NCI-H1436 (cell line): Measurements from ENCODE around the gene TMED6.
A peak's percentile ranks its signal among the peaks of the same experiment; 100 is the strongest.

Experiments used
- DNase-seq: peaks from one replicate; lab custom pipeline; 2025; lab: John Stamatoyannopoulos, UW

TMED6 gene

DNA sequence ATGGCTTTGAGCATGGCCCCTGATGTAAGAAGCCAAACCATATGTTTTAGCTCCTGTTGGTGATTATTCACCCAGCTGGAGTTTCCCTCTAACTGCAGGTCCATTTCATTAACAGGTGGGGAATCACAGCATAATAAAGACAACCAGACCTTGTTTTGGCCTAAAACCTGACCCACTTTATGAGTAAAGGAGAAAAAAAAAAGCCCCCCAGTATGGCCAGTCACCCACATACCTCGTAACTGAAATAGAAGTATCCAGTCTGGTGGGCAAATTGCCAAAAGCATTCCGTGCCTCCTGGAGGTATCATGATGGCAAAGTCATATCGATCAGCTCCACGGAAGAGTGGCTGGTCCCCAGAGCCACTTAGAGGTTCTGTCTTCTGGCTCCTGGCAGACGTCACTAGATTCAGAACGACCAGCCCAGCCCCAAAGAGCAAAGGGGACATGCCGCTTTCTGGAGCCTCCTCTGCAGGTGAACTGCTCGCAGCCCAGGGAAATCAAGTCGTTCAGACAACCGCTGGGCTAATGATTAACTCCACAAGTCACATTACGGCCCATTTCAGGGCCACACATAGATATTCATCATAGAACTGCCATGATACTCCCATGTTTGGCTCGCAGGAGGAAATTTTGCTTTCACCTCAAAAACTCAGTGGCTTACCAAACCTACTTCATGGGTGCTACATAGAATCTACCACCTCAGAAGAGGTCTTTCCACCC lies at the start of gene TMED6:
TSS of gene TMED6 (minus strand) at position 478 of the 719 bp plus-strand sequence. CDS start at position 445, 33 bp downstream.
- no peak for DNase-seq

GRCh38 chr16:69399361-69399760 lies 47.8 kb upstream of the TMED6 start:
- no peak for DNase-seq

DNA sequence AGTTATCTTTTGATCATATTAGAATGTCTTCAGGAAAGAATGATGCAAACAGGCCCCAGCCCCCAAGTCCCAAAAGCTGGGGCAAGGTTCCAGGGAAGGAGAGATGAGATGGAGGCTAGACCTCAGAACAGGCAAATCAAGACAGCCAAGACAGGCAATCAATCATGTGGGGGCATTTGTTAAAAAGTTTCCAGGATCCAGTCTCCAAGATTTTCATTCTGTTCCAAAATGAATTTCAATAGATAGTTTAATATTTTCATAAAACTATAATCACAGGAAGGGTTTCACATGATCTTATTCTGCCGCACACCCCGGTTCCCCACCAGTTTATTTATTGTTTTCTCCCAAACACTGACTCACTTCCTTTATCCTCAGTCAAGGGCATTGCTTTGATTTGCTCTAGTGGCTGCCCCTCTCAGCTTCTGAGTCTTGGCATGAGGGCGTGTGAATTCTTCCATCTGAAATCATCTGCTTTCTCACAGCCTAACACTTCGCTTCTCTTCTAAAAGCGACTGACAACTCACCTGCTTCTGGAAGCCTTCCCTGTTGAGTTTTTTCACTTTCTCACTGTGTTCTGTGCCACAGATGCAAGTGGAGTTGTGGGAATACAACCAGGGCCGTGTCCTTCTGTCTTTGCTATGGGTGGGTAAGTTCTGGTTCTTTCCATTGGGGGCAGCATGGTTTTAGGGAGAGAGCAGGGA lies 46.4 kb upstream of the TMED6 start:
- peak; percentile 16 for DNase-seq

GRCh38 chr16:69396187-69397061 lies 44.8 kb upstream of the TMED6 start:
- DNase-seq: peak; percentile 86

- DNase-seq: no peak
Observed at GRCh38 chr16:69395859-69396186, 44.2 kb upstream of the TMED6 start.

GRCh38 chr16:69393898-69394849 lies 42.6 kb upstream of the TMED6 start:
- DNase-seq: no peak

DNA sequence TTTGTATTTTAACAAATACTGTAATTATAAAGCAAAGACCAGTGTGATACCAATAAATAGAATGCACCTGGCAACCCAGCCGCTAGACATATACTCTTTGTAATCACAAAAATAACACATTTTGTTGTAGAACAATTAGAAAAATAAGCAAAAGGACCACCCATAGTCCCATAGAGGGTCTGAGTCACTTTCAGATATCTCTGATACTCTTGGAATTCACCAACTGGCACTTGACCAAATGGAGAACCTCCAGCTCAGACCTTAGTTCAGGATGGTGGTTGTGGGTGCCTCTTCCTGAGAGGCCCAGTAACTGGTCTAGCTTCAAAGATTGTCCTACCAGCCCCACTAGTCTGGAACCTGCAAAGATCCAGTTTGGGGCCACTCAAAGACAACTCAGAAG lies 35.0 kb upstream of the TMED6 start:
- DNase-seq: no peak

DNA sequence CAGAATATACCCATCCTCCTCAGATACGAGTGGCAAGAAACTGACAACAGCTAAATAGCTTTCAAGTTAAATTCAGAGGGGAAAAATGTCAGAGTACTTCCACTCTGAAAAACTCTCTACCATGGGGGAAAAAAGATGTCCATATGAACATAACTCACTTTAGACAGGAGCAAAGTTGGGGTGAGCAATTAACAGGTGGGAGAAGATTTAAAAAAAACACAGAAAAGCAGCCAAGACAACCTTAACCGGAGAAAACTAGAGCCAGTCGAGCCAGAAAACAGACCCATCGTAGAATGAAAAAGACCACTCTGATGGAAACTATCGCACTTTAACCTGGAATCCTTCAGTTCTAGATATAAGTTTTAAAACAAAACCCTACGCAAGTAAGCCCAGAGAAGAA lies 33.4 kb upstream of the TMED6 start:
- no peak for DNase-seq

DNA sequence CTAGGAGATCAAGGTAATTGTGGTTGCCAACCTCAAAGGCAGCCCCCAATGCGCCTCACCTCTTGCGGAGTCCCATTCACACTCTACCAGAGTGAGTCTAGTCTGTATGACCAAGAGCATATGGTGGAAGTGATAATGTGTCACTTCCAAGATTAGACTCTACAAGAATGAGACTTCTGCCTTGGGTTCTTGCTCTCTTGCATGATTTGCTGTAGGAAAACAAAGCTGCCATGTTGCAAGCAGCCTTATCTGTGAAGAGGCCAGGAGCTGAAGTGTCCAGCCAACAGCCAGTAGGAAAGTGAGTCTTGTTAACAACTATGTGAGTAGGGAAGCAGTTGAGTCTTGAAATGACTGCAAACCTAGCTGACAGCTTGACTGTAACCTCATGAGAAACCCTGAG lies 30.8 kb upstream of the TMED6 start:
- DNase-seq: no peak

- no peak for DNase-seq
Observed at GRCh38 chr16:69381231-69381630, 29.6 kb upstream of the TMED6 start.

GRCh38 chr16:69378760-69379159 lies 27.2 kb upstream of the TMED6 start:
- no peak for DNase-seq

DNA sequence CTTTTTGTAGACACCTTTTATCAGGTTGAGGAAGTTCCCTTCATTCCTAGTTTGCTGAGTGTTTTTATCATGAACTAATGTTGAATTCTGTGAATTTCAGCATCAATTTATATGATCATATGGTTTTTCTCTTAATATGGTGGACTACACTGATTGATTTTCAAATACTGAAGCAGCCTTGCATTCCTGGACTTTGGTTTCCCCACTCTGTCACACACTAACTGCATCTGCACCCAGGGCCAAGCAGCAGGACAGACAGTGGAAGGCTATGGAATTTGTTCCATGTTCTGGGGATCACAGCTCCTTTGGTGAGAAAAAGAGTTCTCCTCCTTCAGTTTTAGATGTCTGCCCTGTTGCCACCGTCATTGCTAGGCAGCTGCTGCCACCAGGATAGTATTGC lies 26.4 kb upstream of the TMED6 start:
- DNase-seq: no peak

DNA sequence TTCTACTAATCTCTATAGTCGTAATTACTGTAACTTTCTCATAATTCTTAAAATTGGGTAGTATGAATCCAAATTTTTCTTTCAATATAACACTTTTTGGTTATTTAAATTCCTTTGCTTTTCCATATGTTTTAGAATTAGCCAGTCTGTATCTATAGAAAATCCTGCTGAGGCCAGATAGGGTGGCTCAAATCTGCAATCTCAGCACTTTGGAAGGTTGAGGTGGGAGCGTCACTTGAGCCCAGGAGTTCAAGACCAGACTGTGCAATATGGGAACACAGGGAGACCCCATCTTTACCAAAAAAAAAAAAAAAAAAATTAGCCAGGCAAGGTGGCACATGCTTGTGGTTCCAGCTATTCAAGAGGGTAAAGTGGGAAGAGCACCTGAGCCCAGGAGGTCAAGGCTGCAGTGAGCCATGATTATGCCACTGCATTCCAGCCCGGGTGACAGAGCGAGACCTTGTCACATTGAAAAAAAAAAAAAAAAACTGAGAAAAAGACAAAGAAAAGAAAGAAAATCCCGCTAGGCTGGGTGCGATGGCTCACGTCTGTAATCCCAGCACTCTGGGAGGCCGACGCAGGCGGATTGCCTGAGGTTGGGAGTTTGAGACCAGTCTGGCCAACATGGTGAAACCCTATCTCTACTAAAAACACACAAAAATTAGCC lies 24.9 kb upstream of the TMED6 start:
- DNase-seq: no peak

GRCh38 chr16:69373019-69373418 lies 21.4 kb upstream of the TMED6 start:
- DNase-seq: no peak

DNA sequence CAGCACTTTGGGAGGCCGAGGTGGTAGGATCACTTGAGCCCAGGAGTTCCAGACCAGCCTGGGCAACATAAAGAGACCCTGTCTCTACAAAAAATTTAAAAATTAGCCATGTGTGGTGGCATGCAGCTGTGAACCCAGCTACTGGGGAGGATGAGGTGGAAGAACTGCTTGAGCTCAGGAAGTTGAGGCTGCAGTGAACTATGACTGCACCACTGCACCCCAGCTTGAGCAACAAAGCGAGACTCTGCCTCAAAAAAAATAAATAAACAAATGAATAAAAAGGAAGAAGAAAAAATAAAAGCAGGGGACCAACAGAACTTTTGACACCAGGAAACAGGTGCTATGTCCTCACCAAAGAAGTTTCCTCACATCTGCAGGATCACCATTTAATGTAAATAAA lies 20.0 kb upstream of the TMED6 start:
- DNase-seq: no peak

DNA sequence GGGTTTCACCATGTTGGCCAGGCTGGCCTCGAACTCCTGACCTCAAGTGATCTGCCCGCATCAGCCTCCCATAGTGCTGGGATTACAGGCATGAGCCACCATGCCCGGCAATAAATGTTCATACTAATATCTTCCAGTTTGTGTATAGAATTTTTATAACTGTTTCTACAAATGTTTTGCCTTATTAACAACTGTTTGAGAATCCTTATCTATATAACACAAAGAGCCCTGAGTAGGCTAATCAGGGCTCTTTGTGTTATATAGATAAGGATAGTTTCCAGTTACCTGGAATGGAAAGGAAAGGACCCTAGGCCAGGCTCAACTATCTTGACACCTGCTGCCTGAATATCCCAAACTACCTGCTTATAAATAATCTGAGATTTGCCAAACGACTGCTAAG lies 17.3 kb upstream of the TMED6 start:
- no peak for DNase-seq

- no peak for DNase-seq
Observed at GRCh38 chr16:69367980-69368379, 16.4 kb upstream of the TMED6 start.

- DNase-seq: no peak
Observed at GRCh38 chr16:69366431-69366830, 14.8 kb upstream of the TMED6 start.

DNA sequence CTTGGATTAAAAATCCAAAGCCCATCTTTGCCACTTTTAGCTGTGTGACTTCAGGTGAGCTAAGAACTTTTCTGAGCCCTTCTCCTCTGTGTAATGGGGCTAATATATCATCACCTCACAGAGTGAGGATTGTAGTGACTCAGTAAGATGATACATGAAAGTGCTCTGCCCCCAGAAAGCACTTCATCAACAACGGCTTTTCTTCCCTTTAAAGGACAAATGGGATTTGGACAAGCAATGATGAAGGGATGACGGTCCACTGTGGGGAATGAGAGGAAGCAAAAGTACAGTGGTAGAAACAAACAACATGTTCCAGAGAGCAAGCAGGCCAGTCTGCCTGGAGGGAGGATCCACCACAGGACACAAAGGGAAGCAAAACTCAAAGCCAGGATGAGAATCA lies 14.3 kb upstream of the TMED6 start:
- no peak for DNase-seq

GRCh38 chr16:69364088-69364487 lies 12.5 kb upstream of the TMED6 start:
- no peak for DNase-seq

GRCh38 chr16:69363281-69363717 lies 11.7 kb upstream of the TMED6 start:
- DNase-seq: no peak
